NB4 (cell line): ENCODE data around the gene HOXC5.

Source experiments
- DNase-seq: peaks from one replicate; pipeline ENCODE4 v3.0.0; 2010; ENCODE audit warnings: low read depth
- H3K4me3 ChIP-seq: one replicate; pipeline ENCODE4 v1.5.1; 2011; ENCODE audit warnings: mild to moderate bottlenecking, low read depth, low read length, moderate library complexity
- CTCF ChIP-seq: IDR thresholded peaks from one replicate; pipeline ENCODE4 v1.5.1; 2012; ENCODE audit warnings: low read depth, low read length
- MYC ChIP-seq: IDR thresholded peaks from 2 replicates; pipeline ENCODE4 v1.6.1; 2011; ENCODE audit warnings: low read depth, low read length
- POLR2A ChIP-seq: IDR thresholded peaks from 2 replicates; pipeline ENCODE4 v1.6.1; 2011; ENCODE audit warnings: mild to moderate bottlenecking; ENCODE audit not compliant: insufficient read length; ENCODE audit errors: extremely low read depth
- TF ChIP-seq, protein P1 (sequence below): IDR thresholded peaks from 2 replicates; pipeline ENCODE4 v1.6.1; 2011; ENCODE audit warnings: low read depth, low read length

The HOXC5 gene

GRCh38 chr12:54048406-54049093 is 15.7 kb downstream of the HOXC5 start:
- no peak for DNase-seq
- no peak for TF ChIP-seq POLR2A
- TF ChIP-seq, protein P1, sequence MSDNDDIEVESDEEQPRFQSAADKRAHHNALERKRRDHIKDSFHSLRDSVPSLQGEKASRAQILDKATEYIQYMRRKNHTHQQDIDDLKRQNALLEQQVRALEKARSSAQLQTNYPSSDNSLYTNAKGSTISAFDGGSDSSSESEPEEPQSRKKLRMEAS: no peak
- no peak for TF ChIP-seq MYC
- TF ChIP-seq CTCF: no peak
- H3K4me3 ChIP-seq: no peak overlapping the region

GRCh38 chr12:54049108-54049507 is 16.3 kb downstream of the HOXC5 start:
- H3K4me3 ChIP-seq: no peak overlapping the region
- DNase-seq: no peak
- TF ChIP-seq POLR2A (no peak), MYC (no peak), CTCF (no peak)
- TF ChIP-seq, protein P1: no peak

GRCh38 chr12:54050482-54050810 is 17.6 kb downstream of the HOXC5 start:
- no peak overlapping the region for H3K4me3 ChIP-seq
- TF ChIP-seq CTCF (no peak), MYC (no peak), POLR2A (no peak)
- TF ChIP-seq, protein P1: no peak
- no peak for DNase-seq

GRCh38 chr12:54051026-54051842 is 18.4 kb downstream of the HOXC5 start:
- no peak overlapping the region for H3K4me3 ChIP-seq
- TF ChIP-seq, protein P1: no peak
- TF ChIP-seq CTCF (no peak), POLR2A (no peak)
- DNase-seq: peak; percentile 44

DNA sequence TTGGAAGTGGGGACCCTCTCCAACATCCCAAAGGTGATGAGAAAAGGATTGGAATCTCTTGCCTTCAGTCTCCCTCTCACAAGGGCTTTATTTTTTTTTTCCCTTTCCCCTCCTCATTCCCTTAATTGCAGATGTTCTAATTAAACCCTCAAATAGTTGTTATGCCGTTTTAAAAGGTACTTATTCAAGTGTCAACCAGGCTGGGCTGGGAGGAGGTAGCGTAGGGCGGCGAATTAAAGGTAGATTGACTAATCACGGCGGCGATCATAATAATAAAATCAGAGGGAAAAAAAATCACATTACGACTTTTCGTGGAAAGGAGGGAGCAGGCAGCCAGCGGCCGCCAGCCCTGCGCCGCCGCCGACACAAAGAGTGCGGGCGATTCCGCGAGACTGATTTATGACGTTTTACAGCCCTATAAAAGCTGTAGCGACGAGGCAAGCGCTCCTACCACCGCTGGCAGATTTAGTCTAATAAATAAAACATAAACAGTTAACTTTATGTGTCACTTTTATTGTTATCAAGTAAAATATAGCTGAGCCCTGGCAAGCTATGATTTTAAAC is 19.1 kb downstream of the HOXC5 start:
- no peak overlapping the region for H3K4me3 ChIP-seq
- no peak for TF ChIP-seq MYC
- TF ChIP-seq, protein P1: no peak
- no peak for TF ChIP-seq POLR2A
- DNase-seq: no peak

GRCh38 chr12:54052438-54053002 is 19.7 kb downstream of the HOXC5 start:
- DNase-seq: no peak
- H3K4me3 ChIP-seq: no peak overlapping the region
- TF ChIP-seq, protein P1: no peak
- no peak for TF ChIP-seq POLR2A
- TF ChIP-seq MYC: no peak
- TF ChIP-seq CTCF: no peak
